OCI-LY7 (cell line): Measurements from ENCODE around the gene SEC14L2.

Experiments
- CTCF ChIP-seq: fragments of 200-600 bp; sonication (generic); conservative IDR thresholded peaks from 2 replicates; pipeline ENCODE4 v1.5.1; 2014; ENCODE audit warnings: mild to moderate bottlenecking, antibody characterized with exemption, low read length, moderate library complexity, mixed read lengths
- EZH2phosphoT487 ChIP-seq: fragments of 200-600 bp; sonication (generic); IDR thresholded peaks from 2 replicates; pipeline ENCODE4 v1.6.1; 2018; ENCODE audit warnings: low read depth, borderline replicate concordance, mild to moderate bottlenecking, mixed run types, antibody characterized with exemption, low read length, moderate library complexity, mixed read lengths

- TF ChIP-seq CTCF (no peak), EZH2phosphoT487 (no peak)
Measured at GRCh38 chr22:30422481-30423300, 25.9 kb downstream of the SEC14L2 start.
